H1 (cell line): ENCODE measurements around the gene LRWD1.
"Not testable (repeated sequence)": the region's sequence is repeated elsewhere in the genome, so short reads cannot be mapped to it uniquely, and the experiment has no call there.

Source experiments
- CTCF ChIP-seq, 3 experiments: IDR thresholded peaks; 1 replicate in 2 of 3; 2 replicates in 1 of 3; pipeline versions ENCODE4 v1.5.1 to v1.6.1; 2011; ENCODE audit warnings: low read length in 3 of 3, mild to moderate bottlenecking in 3 of 3, inconsistent platforms in 2 of 3, low read depth in 1 of 3, moderate library complexity in 1 of 3; ENCODE audit not compliant: insufficient read depth in 1 of 3; ENCODE audit errors: control extremely low read depth in 1 of 3
- FOSL1 ChIP-seq: IDR thresholded peaks from 2 replicates; pipeline ENCODE4 v1.6.1; 2011; ENCODE audit warnings: mild to moderate bottlenecking, low read depth, low read length, moderate library complexity; ENCODE audit not compliant: insufficient read depth
- MAX ChIP-seq: IDR thresholded peaks from 2 replicates; pipeline ENCODE4 v1.6.1; 2012; ENCODE audit warnings: inconsistent platforms
- PHF8 ChIP-seq: fragments of 200-600 bp; sonication (generic); conservative IDR thresholded peaks from 2 replicates; pipeline ENCODE4 v1.7.1; 2012; ENCODE audit warnings: low read depth, mild to moderate bottlenecking, inconsistent platforms, low read length, moderate library complexity
- POLR2A ChIP-seq, 2 experiments: IDR thresholded peaks; 1 replicate in 1 of 2; 2 replicates in 1 of 2; pipeline ENCODE4 v1.6.1; 2011; ENCODE audit warnings: low read depth in 2 of 2, low read length in 2 of 2, mild to moderate bottlenecking in 2 of 2; ENCODE audit errors: control extremely low read depth in 1 of 2
- POLR2AphosphoS5 ChIP-seq: IDR thresholded peaks from 2 replicates; pipeline ENCODE4 v1.6.1; 2011; ENCODE audit warnings: low read depth, low read length
- RAD21 ChIP-seq, 2 experiments: IDR thresholded peaks in 1 of 2; conservative IDR thresholded peaks in 1 of 2; 2 replicates each; pipeline ENCODE4 v1.6.1; 2011; ENCODE audit warnings: low read depth in 2 of 2, low read length in 2 of 2, improper control_type of control experiment in 1 of 2, inconsistent platforms in 1 of 2, mild to moderate bottlenecking in 1 of 2, moderate library complexity in 1 of 2
- RNF2 ChIP-seq: fragments of 200-900, 300-1000 bp; sonication (generic); IDR thresholded peaks from 2 replicates; pipeline ENCODE4 v1.7.1; 2016; ENCODE audit warnings: borderline replicate concordance, low read depth, mild to moderate bottlenecking, antibody characterized with exemption, low read length; ENCODE audit not compliant: poor library complexity, severe bottlenecking; ENCODE audit errors: missing control alignments
- RXRA ChIP-seq: IDR thresholded peaks from 2 replicates; pipeline ENCODE4 v1.6.1; 2011; ENCODE audit warnings: low read depth, mild to moderate bottlenecking, low read length, moderate library complexity; ENCODE audit not compliant: insufficient read depth
- SAP30 ChIP-seq: fragments of 300-600 bp; sonication (generic); IDR thresholded peaks from 2 replicates; pipeline ENCODE4 v1.7.1; 2012; ENCODE audit warnings: low read length, moderate library complexity, mild to moderate bottlenecking, inconsistent platforms; ENCODE audit not compliant: insufficient read depth, insufficient replicate concordance
- TAF1 ChIP-seq: IDR thresholded peaks from 2 replicates; pipeline ENCODE4 v1.6.1; 2011; ENCODE audit warnings: mild to moderate bottlenecking, low read depth, low read length
- YY1 ChIP-seq: IDR thresholded peaks from 2 replicates; pipeline ENCODE4 v1.6.1; 2011; ENCODE audit warnings: low read depth, mild to moderate bottlenecking, low read length
- ZNF274 ChIP-seq: IDR thresholded peaks from 2 replicates; pipeline ENCODE4 v1.7.0; 2012; ENCODE audit warnings: low read length, borderline replicate concordance; ENCODE audit errors: extremely low read depth
- TF ChIP-seq, protein P1 (sequence below): IDR thresholded peaks from 2 replicates; pipeline ENCODE4 v1.6.1; 2011; ENCODE audit warnings: low read depth, mild to moderate bottlenecking, low read length; ENCODE audit not compliant: insufficient read depth

DNA sequence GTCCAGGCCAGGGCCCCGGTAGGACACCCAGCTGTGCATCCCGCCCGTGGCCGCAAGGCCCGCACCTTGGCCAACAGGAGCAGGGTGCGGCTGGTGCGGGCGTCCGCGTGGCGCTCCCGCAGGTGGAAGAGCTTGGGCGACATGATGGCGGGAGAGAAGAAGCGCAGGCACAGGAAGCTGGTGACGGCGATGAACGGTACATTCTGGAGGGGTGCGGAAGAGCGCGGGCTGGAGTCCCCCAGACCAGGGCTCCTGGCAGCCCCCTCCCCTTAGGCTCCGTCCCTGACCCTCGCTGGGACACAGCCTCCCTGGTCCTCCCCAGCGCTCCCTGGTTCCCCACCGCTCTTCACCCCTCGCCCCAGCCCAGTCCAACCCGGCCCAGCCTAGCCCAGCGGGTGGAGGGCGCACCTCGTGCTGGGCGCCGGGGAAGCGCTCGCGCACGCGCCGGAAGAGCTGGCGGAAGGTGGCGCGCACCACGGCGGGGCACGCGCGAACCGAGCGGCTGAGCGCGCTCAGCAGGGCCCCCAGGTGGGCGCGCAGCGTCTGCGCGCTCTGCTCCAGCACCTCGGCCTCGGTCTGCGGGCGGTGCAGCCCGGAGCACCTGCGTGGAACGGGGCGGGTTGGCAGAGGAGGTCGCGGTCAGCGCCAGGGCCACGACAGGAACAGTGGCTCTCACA lies 29.8 kb downstream of the LRWD1 start:
- TF ChIP-seq CTCF (IDR thresholded peaks at IDR 0.05; ENCODE audit: control extremely low read depth in 1 of 3, insufficient read depth in 1 of 3, low read depth in 1 of 3, low read length in 3 of 3); POLR2AphosphoS5; YY1; RAD21 (IDR thresholded peaks at IDR 0.05 in 1 of 2, conservative IDR thresholded peaks at IDR 0.05 in 1 of 2; ENCODE audit: low read depth in 2 of 2, low read length in 2 of 2); RXRA; MAX; ZNF274; SAP30; POLR2A (IDR thresholded peaks at IDR 0.05; ENCODE audit: control extremely low read depth in 1 of 2, low read depth in 2 of 2, low read length in 2 of 2); RNF2; TAF1; PHF8; FOSL1: not testable (repeated sequence)
- TF ChIP-seq, protein P1, sequence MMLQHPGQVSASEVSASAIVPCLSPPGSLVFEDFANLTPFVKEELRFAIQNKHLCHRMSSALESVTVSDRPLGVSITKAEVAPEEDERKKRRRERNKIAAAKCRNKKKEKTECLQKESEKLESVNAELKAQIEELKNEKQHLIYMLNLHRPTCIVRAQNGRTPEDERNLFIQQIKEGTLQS, result not testable (repeated sequence)
